Hepatocyte (in vitro differentiated cells): Measurements from ENCODE around the gene MRPL19.

ENCODE experiments used
- CTCF ChIP-seq: fragments of 200-600 bp; sonication (generic); IDR thresholded peaks from 2 replicates; pipeline ENCODE4 v1.5.1; 2016; ENCODE audit warnings: antibody characterized with exemption, mild to moderate bottlenecking; ENCODE audit not compliant: poor library complexity
- EZH2 ChIP-seq: fragments of 200-600 bp; sonication (generic); IDR thresholded peaks from 2 replicates; pipeline ENCODE4 v1.6.1; 2016; ENCODE audit warnings: antibody characterized with exemption, mild to moderate bottlenecking, borderline replicate concordance
- EZH2phosphoT487 ChIP-seq: fragments of 200-600 bp; sonication (generic); IDR thresholded peaks from one replicate; pipeline ENCODE4 v1.6.1; 2018; ENCODE audit warnings: antibody characterized with exemption, mild to moderate bottlenecking, low read depth, moderate library complexity; ENCODE audit not compliant: unreplicated experiment, severe bottlenecking

DNA sequence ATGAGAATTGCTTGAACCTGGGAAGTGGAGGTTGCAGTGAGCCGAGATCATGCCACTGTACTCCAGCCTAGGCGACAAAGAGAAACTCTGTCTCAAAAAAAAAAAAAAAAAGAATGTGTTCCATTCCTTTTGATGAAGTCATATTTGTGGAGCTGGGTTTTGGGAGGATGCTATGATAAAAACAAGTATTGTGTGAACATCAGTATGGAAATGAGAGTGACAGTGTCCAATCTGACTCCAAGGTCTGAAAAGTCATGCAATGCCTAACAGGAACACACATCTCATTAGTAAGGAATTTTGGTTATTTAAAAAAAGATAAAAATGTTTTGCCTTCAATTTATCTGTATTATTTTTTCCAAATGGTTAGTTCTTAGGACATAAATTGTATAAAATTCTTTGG lies 52.3 kb downstream of the MRPL19 start:
- TF ChIP-seq EZH2phosphoT487 = no peak
- no peak for TF ChIP-seq CTCF
- TF ChIP-seq EZH2 = no peak
